Spleen (tissue), 11 donors: ENCODE results near the gene MYH15. TPM values are rescaled to one million over a fixed set of nuclear protein-coding genes. Genes with fewer than 3 reads are reported as not detected.

Experiments
- DNase-seq: peaks from one replicate; pipeline ENCODE4 v3.0.0-alpha.2; 2020
- H3K27ac ChIP-seq, 8 donors: fragments of 200-600 bp; sonication (generic) in 7 of 8; 1 replicate in 4 of 8; 2 replicates in 4 of 8; pipeline versions ENCODE4 v1.5.0 to v1.8.0; 2016 to 2021; ENCODE audit warnings: inconsistent platforms in 4 of 8, mild to moderate bottlenecking in 4 of 8, moderate library complexity in 1 of 8
- H3K27me3 ChIP-seq, 7 donors: fragments of 200-600 bp; sonication (generic) in 6 of 7; replicated peaks in 1 of 7; 1 replicate in 4 of 7; 2 replicates in 3 of 7; pipeline versions ENCODE4 v1.5.0 to v1.8.0; 2016 to 2021; ENCODE audit warnings: inconsistent platforms in 3 of 7, mild to moderate bottlenecking in 1 of 7
- H3K36me3 ChIP-seq, 6 donors: fragments of 200-600 bp; sonication (generic) in 5 of 6; 1 replicate in 4 of 6; 2 replicates in 2 of 6; pipeline versions ENCODE4 v1.5.0 to v1.8.0; 2016 to 2021; ENCODE audit warnings: inconsistent platforms in 2 of 6
- H3K4me1 ChIP-seq, 6 donors: fragments of 200-600 bp; sonication (generic) in 5 of 6; 1 replicate in 3 of 6; 2 replicates in 3 of 6; pipeline versions ENCODE4 v1.5.0 to v1.8.0; 2016 to 2021; ENCODE audit warnings: inconsistent platforms in 3 of 6
- H3K4me3 ChIP-seq, 8 donors: fragments of 200-600 bp; sonication (generic) in 7 of 8; 1 replicate in 4 of 8; 2 replicates in 4 of 8; pipeline versions ENCODE4 v1.5.0 to v1.8.0; 2016 to 2021; ENCODE audit warnings: inconsistent platforms in 4 of 8, mild to moderate bottlenecking in 4 of 8, moderate library complexity in 2 of 8
- H3K9me3 ChIP-seq, 8 donors: fragments of 200-600 bp; sonication (generic) in 7 of 8; 1 replicate in 4 of 8; 2 replicates in 4 of 8; pipeline versions ENCODE4 v1.5.0 to v1.8.0; 2016 to 2021; ENCODE audit warnings: inconsistent platforms in 4 of 8
- POLR2A ChIP-seq, 3 donors: fragments of 450-650 bp; IDR thresholded peaks; one replicate each; pipeline ENCODE4 v1.5.1; 2017; ENCODE audit warnings: antibody characterized with exemption in 3 of 3, mild to moderate bottlenecking in 1 of 3
- POLR2AphosphoS5 ChIP-seq, 3 donors: sonication (generic); formaldehyde crosslinking; IDR thresholded peaks; one replicate each; pipeline ENCODE4 v1.5.1; 2017; ENCODE audit warnings: antibody characterized with exemption in 3 of 3
- WGBS, 5 donors: extraction: QIAGEN DNeasy Blood & Tissue Kit in 3 of 5; methylation state at CpG; one replicate each; pipeline versions ENCODE4 v1.1.5 to v1.1.7; 2013 to 2018; 5-methylcytosine and 5-hydroxymethylcytosine counted together
- intact Hi-C: fragments of 100-400 bp; cut with DNase I; formaldehyde crosslinking; loops from one replicate; pipeline ENCODE4 v1.15.0; 2023; ENCODE audit warnings: low total_unique reads
- polyA plus RNA-seq, 3 donors: library from polyadenylated mRNA; stranded (reverse); fragments of 200-250 nt; gene quantifications; one replicate each; pipeline ENCODE4 v1.2.1, GENCODE V29; 2013
- total RNA-seq, 7 donors: library from RNA; depleted of rRNA in 3 of 7; stranded (reverse); fragments of >200 nt in 3 of 7; fragmentation: NEBNext Ultra II Directional in 4 of 7; extraction: Animal tissue kit (Norgen Biotek cat#: 25700) in 4 of 7; gene quantifications; one replicate each; pipeline versions ENCODE4 v1.1.0 to v1.2.1, GENCODE V29; 2016 to 2021
- TF ChIP-seq, protein P1 (sequence below), 11 experiments: fragments of 200-600 bp in 7 of 11; fragments of 450-650 bp in 4 of 11; sonication (generic) in 4 of 11; IDR thresholded peaks in 8 of 11; conservative IDR thresholded peaks in 3 of 11; 1 replicate in 7 of 11; 2 replicates in 4 of 11; pipeline versions ENCODE4 v1.4.0 to v1.8.0; 2016 to 2021; ENCODE audit warnings: antibody characterized with exemption in 11 of 11, inconsistent platforms in 4 of 11, mild to moderate bottlenecking in 1 of 11
- donor health status: healthy with polysubstance abuse.
- donor health status: DM: no; HTN: no; CAD: no; lungs with moderate emphysema.
- donor health status: DM: no; HTN: no; CAD: no.
- donor health status: Bipolar disorder and iron deficiency.
- donor health status: healthy.
- donor health status: DM: no; HTN: no; CAD: no.
- donor health status: DM: yes; HTN: yes; CAD: no.

MYH15 gene
- total and polyA plus RNA-seq, 10 donors: 0.02 to 3.0 (median 0.18) TPM

DNA sequence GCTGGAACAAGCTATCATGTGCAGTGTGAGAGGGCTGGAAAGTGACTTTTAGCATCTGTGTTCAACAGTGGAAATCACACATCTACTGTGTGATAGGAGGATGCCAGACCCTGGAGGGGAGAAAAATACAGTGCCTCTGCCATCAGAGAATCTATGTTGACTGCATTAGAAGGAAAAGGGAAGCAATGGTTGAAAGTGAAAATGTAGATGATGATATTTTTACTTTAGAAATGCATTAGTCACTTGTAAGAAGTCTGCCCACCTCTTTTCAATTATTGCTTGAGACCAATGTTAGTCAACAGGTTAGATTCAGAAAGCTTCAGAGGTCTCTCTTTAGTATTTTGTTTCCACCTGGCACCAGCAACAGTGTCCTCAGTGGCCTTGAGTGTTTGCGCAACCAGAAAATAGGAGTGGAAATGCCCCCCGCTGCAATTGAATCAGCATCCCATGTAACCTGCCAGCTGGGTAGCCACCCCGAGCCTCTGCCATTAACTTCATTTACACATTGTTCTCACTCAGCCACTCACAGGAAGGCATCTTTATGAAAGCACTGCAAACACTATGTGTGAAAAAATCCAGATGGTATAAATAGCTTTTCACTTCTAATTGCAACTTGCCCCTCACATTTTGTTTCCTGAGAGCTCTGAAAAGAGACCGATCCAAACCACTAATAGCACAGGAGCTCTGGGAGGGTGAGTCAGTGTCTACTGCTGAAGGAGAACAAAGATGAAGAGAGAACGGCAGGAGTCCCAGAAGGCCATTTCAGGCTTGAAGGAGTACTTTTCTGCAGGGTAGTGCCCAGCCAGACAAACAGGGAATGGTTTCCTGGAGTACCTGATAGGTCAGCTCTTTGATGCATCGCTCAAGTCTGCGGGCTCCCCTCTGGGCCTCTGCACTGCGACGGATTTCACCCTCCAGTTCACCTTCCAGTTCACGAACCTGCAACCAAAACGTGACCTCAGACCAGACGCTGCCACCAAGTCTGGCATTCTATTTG lies 122.0 kb downstream of the MYH15 start:
- WGBS, 5 donors: 69 to 83% (median 77%) methylated on average over 12 of the region's 12 CpGs
- H3K9me3 ChIP-seq: no peaks in the 10 kb centered on the region
- H3K27me3 ChIP-seq: no peaks in the 10 kb centered on the region
- H3K4me3 ChIP-seq: no peak overlapping the region
- no peaks in the 10 kb centered on the region for H3K36me3 ChIP-seq
- H3K4me1 ChIP-seq: peaks cover 0 to 8% (median 0%) of the 10 kb centered on the region in 6 donors
- intact Hi-C loops: no loop called here
- no peak overlapping the region for H3K27ac ChIP-seq
- TF ChIP-seq, protein P1, sequence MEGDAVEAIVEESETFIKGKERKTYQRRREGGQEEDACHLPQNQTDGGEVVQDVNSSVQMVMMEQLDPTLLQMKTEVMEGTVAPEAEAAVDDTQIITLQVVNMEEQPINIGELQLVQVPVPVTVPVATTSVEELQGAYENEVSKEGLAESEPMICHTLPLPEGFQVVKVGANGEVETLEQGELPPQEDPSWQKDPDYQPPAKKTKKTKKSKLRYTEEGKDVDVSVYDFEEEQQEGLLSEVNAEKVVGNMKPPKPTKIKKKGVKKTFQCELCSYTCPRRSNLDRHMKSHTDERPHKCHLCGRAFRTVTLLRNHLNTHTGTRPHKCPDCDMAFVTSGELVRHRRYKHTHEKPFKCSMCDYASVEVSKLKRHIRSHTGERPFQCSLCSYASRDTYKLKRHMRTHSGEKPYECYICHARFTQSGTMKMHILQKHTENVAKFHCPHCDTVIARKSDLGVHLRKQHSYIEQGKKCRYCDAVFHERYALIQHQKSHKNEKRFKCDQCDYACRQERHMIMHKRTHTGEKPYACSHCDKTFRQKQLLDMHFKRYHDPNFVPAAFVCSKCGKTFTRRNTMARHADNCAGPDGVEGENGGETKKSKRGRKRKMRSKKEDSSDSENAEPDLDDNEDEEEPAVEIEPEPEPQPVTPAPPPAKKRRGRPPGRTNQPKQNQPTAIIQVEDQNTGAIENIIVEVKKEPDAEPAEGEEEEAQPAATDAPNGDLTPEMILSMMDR (IDR thresholded peaks at IDR 0.05 in 8 of 11, conservative IDR thresholded peaks at IDR 0.05 in 3 of 11): no peak
- no peak for TF ChIP-seq POLR2A (IDR thresholded peaks at IDR 0.05)
- TF ChIP-seq POLR2AphosphoS5 (IDR thresholded peaks at IDR 0.05): no peak
- DNase-seq: no peak

GRCh38 chr3:108387063-108387462 lies 123.3 kb downstream of the MYH15 start:
- H3K4me1 ChIP-seq: peaks cover 0 to 8% (median 0%) of the 10 kb centered on the region in 6 donors
- H3K27me3 ChIP-seq: no peaks in the 10 kb centered on the region
- no peak for DNase-seq
- 67 to 93% (median 81%) methylated on average over 1 of the region's 1 CpG for WGBS, 5 donors
- no peak overlapping the region for H3K4me3 ChIP-seq
- TF ChIP-seq POLR2AphosphoS5 (IDR thresholded peaks at IDR 0.05) (no peak), POLR2A (IDR thresholded peaks at IDR 0.05) (no peak)
- TF ChIP-seq, protein P1 (IDR thresholded peaks at IDR 0.05 in 8 of 11, conservative IDR thresholded peaks at IDR 0.05 in 3 of 11): no peak
- intact Hi-C loops: no loop called here
- H3K36me3 ChIP-seq: no peaks in the 10 kb centered on the region
- no peaks in the 10 kb centered on the region for H3K9me3 ChIP-seq
- no peak overlapping the region for H3K27ac ChIP-seq

- H3K9me3 ChIP-seq: peaks cover 0 to 2% (median 0%) of the 10 kb centered on the region in 8 donors
- DNase-seq: no peak
- H3K4me1 ChIP-seq: peaks cover 0 to 6% (median 0%) of the 10 kb centered on the region in 6 donors
- intact Hi-C loops: no loop called here
- no peaks in the 10 kb centered on the region for H3K27me3 ChIP-seq
- no peak overlapping the region for H3K4me3 ChIP-seq
- no peak overlapping the region for H3K27ac ChIP-seq
- TF ChIP-seq POLR2A (IDR thresholded peaks at IDR 0.05) (no peak), POLR2AphosphoS5 (IDR thresholded peaks at IDR 0.05) (no peak)
- TF ChIP-seq, protein P1 (IDR thresholded peaks at IDR 0.05 in 8 of 11, conservative IDR thresholded peaks at IDR 0.05 in 3 of 11): no peak
- H3K36me3 ChIP-seq: no peaks in the 10 kb centered on the region
These were observed 127.1 kb downstream of the MYH15 start for GRCh38 chr3:108383306-108383705.

- 61 to 74% (median 65%) methylated on average over 3 of the region's 3 CpGs for WGBS, 5 donors
- no peak for DNase-seq
- no peak overlapping the region for H3K4me3 ChIP-seq
- peaks cover 0 to 2% (median 0%) of the 10 kb centered on the region in 8 donors for H3K9me3 ChIP-seq
- TF ChIP-seq POLR2A (IDR thresholded peaks at IDR 0.05): no peak
- no peak for TF ChIP-seq POLR2AphosphoS5 (IDR thresholded peaks at IDR 0.05)
- TF ChIP-seq, protein P1 (IDR thresholded peaks at IDR 0.05 in 8 of 11, conservative IDR thresholded peaks at IDR 0.05 in 3 of 11): no peak
- intact Hi-C loops: no loop called here
- no peaks in the 10 kb centered on the region for H3K4me1 ChIP-seq
- H3K27ac ChIP-seq: no peak overlapping the region
- H3K36me3 ChIP-seq: no peaks in the 10 kb centered on the region
- H3K27me3 ChIP-seq: no peaks in the 10 kb centered on the region
These were observed 128.8 kb downstream of the MYH15 start for GRCh38 chr3:108381529-108382140.
